Activated naive CD8-positive, alpha-beta T cell (primary cell): ENCODE results near the gene PRKCQ.
A peak's percentile ranks its signal among the peaks of the same experiment; 100 is the strongest.
"Not testable (repeated sequence)": the region's sequence is repeated elsewhere in the genome, so short reads cannot be mapped to it uniquely, and the experiment has no call there.

Experiments used
- H3K27ac Mint-ChIP-seq: one replicate; pipeline ENCODE4 v1.8.0; 2021; ENCODE audit warnings: mixed read lengths
- H3K27me3 Mint-ChIP-seq: one replicate; pipeline ENCODE4 v1.8.0; 2021; ENCODE audit warnings: mixed read lengths
- H3K36me3 Mint-ChIP-seq: one replicate; pipeline ENCODE4 v1.8.0; 2021; ENCODE audit warnings: mixed read lengths
- H3K4me1 Mint-ChIP-seq: one replicate; pipeline ENCODE4 v1.8.0; 2021; ENCODE audit warnings: low read depth, mixed read lengths
- H3K4me3 Mint-ChIP-seq: one replicate; pipeline ENCODE4 v1.8.0; 2021; ENCODE audit warnings: mild to moderate bottlenecking, mixed read lengths
- H3K9me3 Mint-ChIP-seq: one replicate; pipeline ENCODE4 v1.8.0; 2021; ENCODE audit warnings: low read depth, mixed read lengths

PRKCQ gene

DNA sequence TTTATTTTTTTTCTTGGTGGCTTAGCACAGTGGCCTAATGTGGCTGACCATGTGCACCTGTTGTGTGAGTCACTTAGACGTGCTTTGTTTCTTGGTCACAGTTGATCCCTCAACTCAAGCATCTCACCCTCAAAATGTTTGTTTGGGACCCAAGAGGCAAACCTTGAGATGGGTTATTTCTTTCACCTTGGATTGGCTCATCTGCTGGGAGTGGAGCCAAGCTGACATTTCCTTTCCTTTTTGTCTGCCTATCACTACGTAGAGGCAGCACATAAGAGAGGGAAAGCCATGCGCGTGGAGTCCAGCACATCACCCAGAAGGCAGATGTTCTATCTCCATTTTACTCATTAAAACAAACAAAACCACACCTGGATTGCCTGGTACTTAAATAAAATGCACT, 6.4 kb upstream of the PRKCQ start:
- H3K4me1 Mint-ChIP-seq = peaks cover 91% of the 10 kb centered on the region
- peaks cover 64% of the 10 kb centered on the region for H3K36me3 Mint-ChIP-seq
- no peaks in the 10 kb centered on the region for H3K27me3 Mint-ChIP-seq
- peak overlapping the region; percentile 99 for H3K27ac Mint-ChIP-seq
- peak overlapping the region; percentile 99 for H3K4me3 Mint-ChIP-seq
- H3K9me3 Mint-ChIP-seq = peaks cover 4% of the 10 kb centered on the region

- no peaks in the 10 kb centered on the region for H3K27me3 Mint-ChIP-seq
- peaks cover 43% of the 10 kb centered on the region for H3K36me3 Mint-ChIP-seq
- H3K4me3 Mint-ChIP-seq = peak overlapping the region; percentile 99
- peaks cover 65% of the 10 kb centered on the region for H3K4me1 Mint-ChIP-seq
- no peaks in the 10 kb centered on the region for H3K9me3 Mint-ChIP-seq
- peak overlapping the region; percentile 99 for H3K27ac Mint-ChIP-seq
Measured at GRCh38 chr10:6583447-6583846, 3.4 kb upstream of the PRKCQ start.

GRCh38 chr10:6582913-6583312, 2.8 kb upstream of the PRKCQ start:
- H3K36me3 Mint-ChIP-seq = peaks cover 39% of the 10 kb centered on the region
- not testable (repeated sequence) for H3K9me3 Mint-ChIP-seq, H3K27me3 Mint-ChIP-seq
- H3K27ac Mint-ChIP-seq = peak overlapping the region; percentile 99
- H3K4me3 Mint-ChIP-seq = peak overlapping the region; percentile 99
- H3K4me1 Mint-ChIP-seq = peaks cover 65% of the 10 kb centered on the region

GRCh38 chr10:6582298-6582697, 2.2 kb upstream of the PRKCQ start:
- Mint-ChIP-seq H3K4me3 (peak overlapping the region; percentile 99), H3K9me3 (no peaks in the 10 kb centered on the region), H3K27ac (peak overlapping the region; percentile 99), H3K27me3 (no peaks in the 10 kb centered on the region), H3K4me1 (peaks cover 67% of the 10 kb centered on the region), H3K36me3 (peaks cover 38% of the 10 kb centered on the region)

GRCh38 chr10:6581778-6582228, 1.7 kb upstream of the PRKCQ start:
- H3K36me3 Mint-ChIP-seq = peaks cover 38% of the 10 kb centered on the region
- no peaks in the 10 kb centered on the region for H3K9me3 Mint-ChIP-seq
- H3K27ac Mint-ChIP-seq = peak overlapping the region; percentile 99
- peaks cover 66% of the 10 kb centered on the region for H3K4me1 Mint-ChIP-seq
- H3K4me3 Mint-ChIP-seq = peak overlapping the region; percentile 99
- no peaks in the 10 kb centered on the region for H3K27me3 Mint-ChIP-seq

DNA sequence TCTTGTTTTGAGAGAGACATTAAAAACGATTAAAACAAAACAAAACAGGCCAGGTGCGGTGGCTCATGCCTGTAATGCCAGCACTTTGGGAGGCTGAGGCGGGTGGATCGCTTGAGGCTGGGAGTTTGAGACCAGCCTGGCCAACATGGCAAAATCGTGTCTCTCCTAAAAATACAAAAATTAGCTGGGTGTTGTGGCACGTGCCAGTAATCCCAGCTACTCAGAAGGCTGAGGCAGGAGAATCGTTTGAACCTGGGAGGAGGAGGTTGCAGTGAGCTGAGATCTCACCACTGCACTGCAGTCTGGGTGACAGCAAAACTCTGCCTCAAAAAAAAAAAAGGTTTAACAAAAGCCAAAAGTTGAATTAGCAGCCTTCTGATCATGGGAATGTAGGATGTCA, 1.1 kb upstream of the PRKCQ start:
- Mint-ChIP-seq H3K4me3 (peak overlapping the region; percentile 99), H3K36me3 (peaks cover 34% of the 10 kb centered on the region), H3K4me1 (peaks cover 65% of the 10 kb centered on the region), H3K27ac (peak overlapping the region; percentile 99)
- H3K27me3 Mint-ChIP-seq, H3K9me3 Mint-ChIP-seq: not testable (repeated sequence)

- peaks cover 66% of the 10 kb centered on the region for H3K4me1 Mint-ChIP-seq
- peaks cover 30% of the 10 kb centered on the region for H3K36me3 Mint-ChIP-seq
Measured at GRCh38 chr10:6580279-6581029, 378 bp upstream of the PRKCQ start.

GRCh38 chr10:6579183-6579903, 733 bp downstream of the PRKCQ start:
- Mint-ChIP-seq H3K27me3 (no peaks in the 10 kb centered on the region), H3K27ac (peak overlapping the region; percentile 92), H3K9me3 (no peaks in the 10 kb centered on the region), H3K36me3 (peaks cover 23% of the 10 kb centered on the region), H3K4me3 (peak overlapping the region; percentile 87), H3K4me1 (peaks cover 67% of the 10 kb centered on the region)

More at GRCh38 chr10:6580279-6581029, 378 bp upstream of the PRKCQ start:
- peak overlapping the region; percentile 99 for H3K27ac Mint-ChIP-seq
- no peaks in the 10 kb centered on the region for H3K9me3 Mint-ChIP-seq
- H3K27me3 Mint-ChIP-seq = no peaks in the 10 kb centered on the region
- H3K4me3 Mint-ChIP-seq = peak overlapping the region; percentile 99

DNA sequence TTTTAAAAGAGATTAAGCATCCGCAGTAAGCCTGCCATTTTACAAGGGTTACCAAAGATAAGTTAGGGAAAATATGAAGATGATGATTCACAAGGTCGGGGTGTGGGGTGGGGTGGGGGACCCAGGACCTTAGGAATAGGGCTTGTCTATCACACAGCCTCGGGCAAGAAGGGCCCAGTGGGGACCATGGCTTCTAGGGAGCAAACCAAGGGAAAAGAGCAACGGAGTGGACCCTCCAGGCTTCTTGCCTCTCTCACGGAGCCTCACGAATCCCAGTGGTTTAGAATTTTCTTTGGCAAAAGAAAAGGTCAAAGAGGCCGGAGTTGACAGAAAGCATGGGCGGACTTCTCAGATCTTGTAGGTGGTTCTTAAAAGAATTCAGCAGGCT, 1.3 kb downstream of the PRKCQ start:
- Mint-ChIP-seq H3K27me3 (no peaks in the 10 kb centered on the region), H3K36me3 (peaks cover 19% of the 10 kb centered on the region), H3K27ac (peak overlapping the region; percentile 92), H3K4me3 (peak overlapping the region; percentile 87), H3K9me3 (no peaks in the 10 kb centered on the region), H3K4me1 (peaks cover 70% of the 10 kb centered on the region)

DNA sequence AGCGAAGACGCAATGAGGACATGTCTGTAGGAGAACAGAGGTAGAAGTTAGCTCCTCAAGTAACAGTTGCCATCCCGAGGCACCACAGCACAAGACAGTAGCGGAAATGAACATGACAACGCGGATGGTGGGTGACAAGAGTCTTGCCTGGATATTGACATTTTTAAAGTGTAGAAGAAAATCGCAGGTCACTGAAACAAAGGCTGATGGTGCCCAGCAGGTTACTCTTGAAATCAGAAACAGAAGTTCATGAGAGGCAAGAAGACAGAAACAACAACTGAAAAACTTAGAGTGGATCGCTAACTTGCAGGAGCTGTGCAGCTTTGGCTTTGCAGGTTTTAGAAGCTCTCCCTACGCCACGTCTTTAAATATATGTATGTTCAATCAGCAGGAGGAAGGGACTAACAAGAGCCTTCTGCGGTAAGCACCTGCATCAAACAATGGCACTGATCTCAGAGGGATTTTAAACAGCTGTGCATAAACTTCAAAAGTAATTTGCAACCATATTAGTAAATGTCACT, 1.8 kb downstream of the PRKCQ start:
- H3K9me3 Mint-ChIP-seq = no peaks in the 10 kb centered on the region
- H3K27ac Mint-ChIP-seq = peak overlapping the region; percentile 92
- H3K27me3 Mint-ChIP-seq = no peaks in the 10 kb centered on the region
- H3K4me3 Mint-ChIP-seq = peak overlapping the region; percentile 87
- H3K36me3 Mint-ChIP-seq = peaks cover 20% of the 10 kb centered on the region
- H3K4me1 Mint-ChIP-seq = peaks cover 70% of the 10 kb centered on the region

- Mint-ChIP-seq H3K36me3 (peaks cover 6% of the 10 kb centered on the region), H3K4me1 (peaks cover 71% of the 10 kb centered on the region), H3K27ac (peak overlapping the region; percentile 85)
Measured at GRCh38 chr10:6576326-6576725, 3.8 kb downstream of the PRKCQ start.

DNA sequence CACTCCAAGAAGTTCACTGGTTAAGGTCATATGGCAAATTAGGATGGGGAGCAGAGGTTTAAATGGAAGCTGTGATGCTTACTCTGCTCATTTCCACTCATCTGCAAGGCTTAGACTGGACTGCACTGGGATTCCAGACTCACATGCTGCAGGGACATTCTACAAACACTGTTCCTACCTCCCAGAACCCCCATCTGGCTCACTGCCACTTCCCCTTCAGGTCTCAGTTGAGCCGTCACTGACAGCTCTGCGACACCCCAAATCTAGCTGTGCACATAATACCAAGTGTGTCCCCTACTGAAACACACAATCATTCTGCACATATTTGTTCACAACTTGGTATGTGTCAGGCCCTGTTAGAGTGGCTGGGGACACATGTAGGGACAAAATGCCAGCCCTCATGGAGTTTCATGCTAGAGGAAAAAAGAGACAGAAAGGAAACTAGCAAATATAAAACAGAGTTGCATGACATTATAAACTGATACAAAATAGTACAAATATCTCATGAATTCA, 5.4 kb downstream of the PRKCQ start:
- H3K27me3 Mint-ChIP-seq = no peaks in the 10 kb centered on the region
- peak overlapping the region; percentile 83 for H3K27ac Mint-ChIP-seq
- H3K36me3 Mint-ChIP-seq = peaks cover 15% of the 10 kb centered on the region
- peaks cover 86% of the 10 kb centered on the region for H3K4me1 Mint-ChIP-seq
- peak overlapping the region; percentile 75 for H3K4me3 Mint-ChIP-seq
- H3K9me3 Mint-ChIP-seq = no peaks in the 10 kb centered on the region

More at GRCh38 chr10:6576326-6576725, 3.8 kb downstream of the PRKCQ start:
- H3K9me3 Mint-ChIP-seq = no peaks in the 10 kb centered on the region
- peak overlapping the region; percentile 75 for H3K4me3 Mint-ChIP-seq
- no peaks in the 10 kb centered on the region for H3K27me3 Mint-ChIP-seq

GRCh38 chr10:6570893-6571292, 9.2 kb downstream of the PRKCQ start:
- H3K4me1 Mint-ChIP-seq = peaks cover 95% of the 10 kb centered on the region
- peaks cover 21% of the 10 kb centered on the region for H3K36me3 Mint-ChIP-seq
- H3K27ac Mint-ChIP-seq = peak overlapping the region; percentile 72
- no peaks in the 10 kb centered on the region for H3K27me3 Mint-ChIP-seq
- no peak overlapping the region for H3K4me3 Mint-ChIP-seq
- no peaks in the 10 kb centered on the region for H3K9me3 Mint-ChIP-seq

DNA sequence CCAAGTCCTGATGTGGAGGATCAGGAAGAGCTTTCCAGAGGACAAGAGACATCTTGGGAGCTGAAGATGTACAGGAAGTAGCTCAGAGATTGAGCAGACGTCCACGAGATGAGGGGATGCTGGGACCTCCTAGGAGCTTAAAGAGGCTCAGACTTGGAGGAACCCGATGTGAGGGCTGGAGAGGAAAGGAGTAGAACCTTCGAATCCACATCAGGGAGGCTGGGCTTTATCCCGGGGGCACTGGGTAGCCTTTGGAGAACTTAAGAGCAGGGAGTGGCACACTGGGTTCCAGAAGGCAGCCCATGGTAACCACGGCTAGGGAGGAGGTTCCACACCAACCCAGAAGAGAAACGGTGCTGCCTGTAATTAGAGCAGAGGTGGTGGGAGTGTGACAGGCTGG, 10.8 kb downstream of the PRKCQ start:
- peaks cover 95% of the 10 kb centered on the region for H3K4me1 Mint-ChIP-seq
- no peaks in the 10 kb centered on the region for H3K9me3 Mint-ChIP-seq
- H3K36me3 Mint-ChIP-seq = peaks cover 19% of the 10 kb centered on the region
- H3K4me3 Mint-ChIP-seq = peak overlapping the region; percentile 51
- H3K27ac Mint-ChIP-seq = peak overlapping the region; percentile 77
- no peaks in the 10 kb centered on the region for H3K27me3 Mint-ChIP-seq

DNA sequence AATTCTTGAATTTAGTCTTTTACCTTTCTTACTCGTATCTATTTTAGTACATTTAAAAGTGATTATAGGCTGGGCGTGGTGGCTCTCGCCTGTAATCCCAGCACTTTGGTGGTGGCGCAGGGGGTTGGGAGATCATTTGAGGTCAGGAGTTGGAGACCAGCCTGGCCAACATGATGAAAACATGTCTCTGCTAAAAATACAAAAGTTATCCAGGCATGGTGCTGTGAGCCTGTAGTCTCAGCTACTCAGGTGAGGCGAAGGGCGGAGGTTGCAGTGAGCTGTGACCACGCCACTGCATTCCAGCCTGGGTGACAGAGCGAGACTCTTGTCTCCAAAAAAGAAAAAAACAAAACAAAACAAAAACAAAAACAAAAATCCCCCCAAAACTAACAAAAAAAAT, 12.2 kb downstream of the PRKCQ start:
- Mint-ChIP-seq H3K36me3 (peaks cover 14% of the 10 kb centered on the region), H3K4me1 (peaks cover 95% of the 10 kb centered on the region), H3K27ac (peak overlapping the region; percentile 75), H3K27me3 (no peaks in the 10 kb centered on the region), H3K4me3 (peak overlapping the region; percentile 33), H3K9me3 (no peaks in the 10 kb centered on the region)
